ENCODE data around the gene PLPPR2.
"Not testable (repeated sequence)": the region's sequence is repeated elsewhere in the genome, so short reads cannot be mapped to it uniquely, and the experiment has no call there.

The PLPPR2 gene

DNA sequence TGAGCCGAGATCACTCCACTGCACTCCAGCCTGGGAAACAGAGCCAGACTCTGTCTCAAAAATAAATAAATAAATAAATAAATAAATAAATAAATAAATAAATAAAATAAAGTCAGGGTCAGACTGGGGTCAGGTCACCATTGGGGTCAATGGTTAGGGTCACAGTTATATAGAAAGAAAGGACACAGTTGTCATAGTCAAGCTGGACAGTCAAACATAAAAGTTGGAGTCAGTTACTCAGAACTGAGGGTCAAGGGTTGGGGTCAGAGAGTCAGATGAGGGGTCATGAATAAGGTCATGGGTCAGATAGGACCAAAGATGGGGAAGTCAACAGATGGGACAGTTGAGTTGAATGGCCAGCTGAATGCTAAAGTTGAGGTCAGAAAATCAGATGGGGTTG, 45.6 kb downstream of the PLPPR2 start:
- DNase-seq (ENCODE audit: low read depth, low spot score), result no peak

- no peak for DNase-seq (ENCODE audit: low read depth, low spot score)
These were observed 46.7 kb downstream of the PLPPR2 start for GRCh38 chr19:11401808-11402543.

DNA sequence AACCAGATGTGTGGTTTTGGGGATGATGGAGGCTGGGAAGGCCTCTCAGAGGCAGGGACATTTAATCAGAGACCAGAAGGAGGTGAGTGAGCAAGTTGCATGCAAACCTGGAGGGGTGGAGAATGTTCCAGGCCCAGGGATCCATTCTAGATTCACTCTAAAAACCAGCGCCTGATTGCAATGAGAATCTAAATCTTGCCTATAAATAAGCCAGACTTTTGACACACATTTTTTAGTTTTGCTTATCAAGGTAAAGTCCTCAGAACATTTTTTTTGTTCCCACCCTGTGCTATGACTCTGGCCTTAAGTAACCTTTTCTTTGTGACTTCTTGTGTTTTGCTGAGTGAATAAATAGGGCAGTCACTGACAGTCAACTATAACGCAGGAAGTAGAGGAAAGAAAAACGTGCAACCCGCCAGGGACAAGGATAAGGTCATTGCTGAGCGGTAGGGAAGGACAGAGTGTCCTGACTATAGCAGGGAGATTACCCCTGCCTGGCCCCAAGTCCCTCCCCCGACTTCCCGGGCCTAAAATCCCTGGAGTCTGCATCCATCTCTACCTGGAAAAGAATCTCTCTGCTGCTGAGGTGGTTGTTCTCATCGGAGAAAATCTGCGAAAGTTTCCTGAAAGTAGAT, 49.5 kb downstream of the PLPPR2 start:
- no peak for DNase-seq (ENCODE audit: low read depth, low spot score)

DNA sequence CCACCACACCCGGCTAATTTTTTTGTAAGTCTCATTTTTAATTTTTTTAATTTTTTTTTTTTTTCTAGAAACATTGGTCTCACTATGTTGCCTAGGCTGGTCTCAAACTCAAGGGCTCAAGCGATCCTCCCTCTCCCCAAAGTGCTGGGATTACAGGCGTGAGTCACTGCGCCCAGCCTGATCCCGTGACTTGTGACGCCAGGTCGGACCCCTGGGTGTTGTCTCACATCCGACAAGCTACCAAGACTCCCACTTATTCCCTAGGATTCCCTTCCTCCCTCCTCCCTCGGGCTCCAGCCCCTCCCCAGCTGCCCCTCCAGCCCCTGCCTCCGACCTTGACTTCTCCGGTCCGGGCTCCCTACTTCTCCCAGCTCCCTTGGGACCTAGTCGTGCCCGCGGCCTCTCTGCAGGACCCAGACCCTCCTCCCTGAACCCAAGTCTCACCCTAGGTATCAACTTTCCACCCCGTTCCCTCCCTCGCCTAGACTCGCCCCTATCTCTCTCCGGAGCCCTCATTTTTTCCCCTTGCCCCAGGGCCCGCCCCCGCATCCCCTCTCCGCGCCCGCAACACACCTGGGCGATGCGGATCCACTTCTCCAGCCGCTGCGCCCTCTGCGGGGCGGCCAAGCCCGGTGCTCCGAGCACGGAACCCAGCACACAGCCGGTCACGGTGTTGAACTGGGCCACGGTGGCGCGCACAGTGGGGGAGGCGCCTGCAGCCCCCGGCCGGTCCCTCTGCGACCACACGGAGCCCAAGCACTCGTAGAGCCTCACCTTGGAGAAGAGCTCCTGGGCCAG, 50.8 kb downstream of the PLPPR2 start:
- peak; percentile 60 for DNase-seq (ENCODE audit: low read depth, low spot score)

DNA sequence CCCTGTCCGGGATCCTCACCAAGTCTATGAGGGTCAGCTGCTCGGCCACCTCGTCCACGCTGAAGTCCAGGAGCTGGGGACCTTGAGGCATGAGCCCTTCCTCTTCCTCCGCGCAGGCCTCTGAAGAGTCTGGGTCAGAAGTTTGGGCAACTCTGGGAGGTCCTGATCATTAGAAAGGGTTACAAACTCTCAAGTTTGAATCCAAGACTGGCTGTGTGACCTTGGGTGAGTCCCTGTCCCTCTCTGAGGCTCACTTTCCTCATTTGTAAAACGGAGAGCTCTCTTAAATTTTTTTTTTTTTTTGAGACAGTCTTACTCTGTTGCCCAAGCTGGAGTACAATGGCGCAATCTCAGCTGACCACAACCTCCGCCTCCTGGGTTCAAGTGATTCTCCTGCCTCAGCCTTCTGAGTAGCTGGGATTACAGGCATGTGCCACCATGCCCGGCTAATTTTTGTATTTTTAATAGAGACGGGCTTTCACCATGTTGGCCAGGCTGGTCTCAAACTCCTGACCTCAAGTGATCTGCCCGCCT, 51.5 kb downstream of the PLPPR2 start:
- DNase-seq (ENCODE audit: low read depth, low spot score), result not testable (repeated sequence)

DNA sequence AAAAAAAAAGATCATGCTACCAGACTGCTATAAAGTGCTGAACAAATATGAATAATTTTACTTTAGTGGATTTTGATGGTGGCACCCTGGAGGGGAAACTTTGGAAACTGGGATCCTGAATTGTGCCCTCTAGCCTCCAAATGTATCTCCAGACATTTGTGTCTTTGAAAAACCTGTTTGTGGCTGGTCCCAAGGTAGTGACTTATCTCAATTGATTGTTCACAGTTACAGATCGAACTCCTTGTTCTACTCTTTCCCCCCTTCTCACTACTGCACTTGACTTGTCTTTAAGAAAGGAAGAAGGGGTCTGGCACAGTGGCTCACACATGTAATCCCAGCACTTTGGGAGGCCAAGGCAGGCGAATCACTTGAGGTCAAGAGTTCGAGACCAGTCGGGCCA, 53.4 kb downstream of the PLPPR2 start:
- DNase-seq (ENCODE audit: low read depth, low spot score), result no peak

DNA sequence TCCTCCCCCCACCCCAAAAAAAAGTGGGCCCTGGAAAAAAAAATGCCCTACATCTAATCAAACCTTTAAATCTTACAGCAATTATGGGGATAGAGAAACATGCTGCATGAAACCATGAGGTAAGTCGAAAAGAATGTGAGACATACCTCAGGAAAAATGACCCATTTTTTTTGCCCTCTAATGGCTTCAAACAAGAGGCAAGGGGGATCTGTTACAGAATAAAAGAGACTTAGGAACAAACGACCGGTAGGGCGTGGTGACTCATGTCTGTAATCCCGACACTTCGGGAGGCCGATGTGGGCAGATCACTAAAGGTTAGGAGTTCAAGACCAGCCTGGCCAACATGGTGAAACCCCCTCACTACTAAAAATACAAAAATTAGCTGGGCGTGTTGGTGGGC, 55.5 kb downstream of the PLPPR2 start:
- DNase-seq (ENCODE audit: low read depth, low spot score), result no peak

GRCh38 chr19:11414544-11414943, 59.3 kb downstream of the PLPPR2 start:
- DNase-seq (ENCODE audit: low read depth, low spot score), result no peak

Data from ELF-1 (cell line).